ENCODE measurements around the gene TAF8.

DNA sequence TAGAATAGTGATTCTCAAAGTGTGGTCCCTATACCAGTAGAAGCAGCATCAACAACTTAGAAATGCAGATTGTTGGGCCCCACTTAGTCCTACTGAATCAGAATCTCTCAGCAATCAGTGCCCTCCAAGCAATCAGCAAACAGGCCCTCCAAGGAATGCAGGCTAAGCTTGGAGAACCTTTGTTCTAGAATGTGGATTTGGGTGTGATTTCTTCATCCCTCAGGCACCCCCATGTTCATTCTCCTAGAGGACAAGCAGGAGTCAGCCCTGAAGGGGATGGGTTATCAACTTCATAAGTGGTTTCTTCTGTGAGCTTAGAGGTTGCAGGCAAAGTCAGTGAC, 40.5 kb upstream of the TAF8 start:
- TF ChIP-seq, protein P1, sequence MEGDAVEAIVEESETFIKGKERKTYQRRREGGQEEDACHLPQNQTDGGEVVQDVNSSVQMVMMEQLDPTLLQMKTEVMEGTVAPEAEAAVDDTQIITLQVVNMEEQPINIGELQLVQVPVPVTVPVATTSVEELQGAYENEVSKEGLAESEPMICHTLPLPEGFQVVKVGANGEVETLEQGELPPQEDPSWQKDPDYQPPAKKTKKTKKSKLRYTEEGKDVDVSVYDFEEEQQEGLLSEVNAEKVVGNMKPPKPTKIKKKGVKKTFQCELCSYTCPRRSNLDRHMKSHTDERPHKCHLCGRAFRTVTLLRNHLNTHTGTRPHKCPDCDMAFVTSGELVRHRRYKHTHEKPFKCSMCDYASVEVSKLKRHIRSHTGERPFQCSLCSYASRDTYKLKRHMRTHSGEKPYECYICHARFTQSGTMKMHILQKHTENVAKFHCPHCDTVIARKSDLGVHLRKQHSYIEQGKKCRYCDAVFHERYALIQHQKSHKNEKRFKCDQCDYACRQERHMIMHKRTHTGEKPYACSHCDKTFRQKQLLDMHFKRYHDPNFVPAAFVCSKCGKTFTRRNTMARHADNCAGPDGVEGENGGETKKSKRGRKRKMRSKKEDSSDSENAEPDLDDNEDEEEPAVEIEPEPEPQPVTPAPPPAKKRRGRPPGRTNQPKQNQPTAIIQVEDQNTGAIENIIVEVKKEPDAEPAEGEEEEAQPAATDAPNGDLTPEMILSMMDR (IDR thresholded peaks at IDR 0.05), result no peak
- TF ChIP-seq POLR2A (IDR thresholded peaks at IDR 0.05), result no peak

Measured in lower leg skin (tissue), 3 donors.